Activated naive CD4-positive, alpha-beta T cell (primary cell): ENCODE data around the gene CYP19A1.

Experiments used
- DNase-seq, 4 experiments: peaks; one replicate each; lab custom pipeline; 2025; lab: John Stamatoyannopoulos, UW

The CYP19A1 gene

GRCh38 chr15:51323749-51324148 is 14.6 kb downstream of the CYP19A1 start:
- no peak for DNase-seq

GRCh38 chr15:51322621-51323296 is 15.6 kb downstream of the CYP19A1 start:
- DNase-seq: no peak

GRCh38 chr15:51321316-51321715 is 17.1 kb downstream of the CYP19A1 start:
- DNase-seq: no peak

- no peak for DNase-seq
These were observed 17.6 kb downstream of the CYP19A1 start for GRCh38 chr15:51320843-51321242.

- DNase-seq: no peak
These were observed 18.9 kb downstream of the CYP19A1 start for GRCh38 chr15:51319539-51319938.

GRCh38 chr15:51318382-51319150 is 19.8 kb downstream of the CYP19A1 start:
- DNase-seq: no peak

- no peak for DNase-seq
These were observed 21.8 kb downstream of the CYP19A1 start for GRCh38 chr15:51316636-51317035.

- DNase-seq: no peak
These were observed 22.7 kb downstream of the CYP19A1 start for GRCh38 chr15:51315726-51316125.

- no peak for DNase-seq
These were observed 23.7 kb downstream of the CYP19A1 start for GRCh38 chr15:51314391-51315337.

- no peak for DNase-seq
These were observed 24.6 kb downstream of the CYP19A1 start for GRCh38 chr15:51313644-51314280.

GRCh38 chr15:51313074-51313393 is 25.4 kb downstream of the CYP19A1 start:
- no peak for DNase-seq

GRCh38 chr15:51312166-51313073 is 26.0 kb downstream of the CYP19A1 start:
- no peak for DNase-seq

GRCh38 chr15:51311510-51311909 is 26.9 kb downstream of the CYP19A1 start:
- no peak for DNase-seq

GRCh38 chr15:51310064-51310463 is 28.3 kb downstream of the CYP19A1 start:
- no peak for DNase-seq

GRCh38 chr15:51307811-51308210 is 30.6 kb downstream of the CYP19A1 start:
- DNase-seq: no peak

- DNase-seq: no peak
These were observed 31.1 kb downstream of the CYP19A1 start for GRCh38 chr15:51307325-51307724.

GRCh38 chr15:51303462-51303980 is 34.9 kb downstream of the CYP19A1 start:
- no peak for DNase-seq

- DNase-seq: no peak
These were observed 35.9 kb downstream of the CYP19A1 start for GRCh38 chr15:51302480-51302879.

- DNase-seq: no peak
These were observed 39.0 kb downstream of the CYP19A1 start for GRCh38 chr15:51299187-51300015.

- no peak for DNase-seq
These were observed 39.8 kb downstream of the CYP19A1 start for GRCh38 chr15:51298620-51299019.
